Measurements from ENCODE around the gene KCNT1. TPM values are rescaled to one million over a fixed set of nuclear protein-coding genes. Genes with fewer than 3 reads are reported as not detected.

Gene KCNT1
- total RNA-seq, 4 donors from 2014 or later, result 0.06 to 0.17 TPM; not detected in 2

DNA sequence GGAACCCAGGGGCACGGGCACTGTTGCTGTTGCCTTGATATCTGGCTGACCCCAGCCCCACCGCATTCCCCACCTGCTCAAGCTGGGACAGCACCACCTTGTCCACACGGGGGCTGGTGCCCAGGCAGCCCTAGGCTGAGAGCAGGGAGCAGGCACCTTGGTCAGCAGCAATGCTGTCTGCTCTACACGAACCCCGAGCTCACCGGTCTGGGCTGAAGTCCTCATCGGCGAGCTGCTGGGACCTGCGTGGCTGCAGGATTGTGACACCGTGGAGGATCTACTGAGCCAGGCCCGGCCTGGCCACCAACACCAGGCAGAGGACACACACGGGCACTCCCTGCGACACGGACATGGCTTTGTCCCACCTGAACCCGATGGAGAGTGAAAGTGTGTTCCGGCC, 78.1 kb downstream of the KCNT1 start:
- Histone ChIP-seq H3K4me3 (no peak overlapping the region), H3K27me3 (peaks cover 0 to 59% (median 0%) of the 10 kb centered on the region in 4 donors), H3K4me1 (no peaks in the 10 kb centered on the region), H3K9me3 (no peaks in the 10 kb centered on the region), H3K36me3 (no peaks in the 10 kb centered on the region), H3K27ac (replicated peaks in 1 of 4) (no peak overlapping the region)
- TF ChIP-seq POLR2A (IDR thresholded peaks at IDR 0.05; ENCODE audit: low read depth), result no peak
- no peak for TF ChIP-seq POLR2AphosphoS5 (IDR thresholded peaks at IDR 0.05)
- TF ChIP-seq, protein P1, sequence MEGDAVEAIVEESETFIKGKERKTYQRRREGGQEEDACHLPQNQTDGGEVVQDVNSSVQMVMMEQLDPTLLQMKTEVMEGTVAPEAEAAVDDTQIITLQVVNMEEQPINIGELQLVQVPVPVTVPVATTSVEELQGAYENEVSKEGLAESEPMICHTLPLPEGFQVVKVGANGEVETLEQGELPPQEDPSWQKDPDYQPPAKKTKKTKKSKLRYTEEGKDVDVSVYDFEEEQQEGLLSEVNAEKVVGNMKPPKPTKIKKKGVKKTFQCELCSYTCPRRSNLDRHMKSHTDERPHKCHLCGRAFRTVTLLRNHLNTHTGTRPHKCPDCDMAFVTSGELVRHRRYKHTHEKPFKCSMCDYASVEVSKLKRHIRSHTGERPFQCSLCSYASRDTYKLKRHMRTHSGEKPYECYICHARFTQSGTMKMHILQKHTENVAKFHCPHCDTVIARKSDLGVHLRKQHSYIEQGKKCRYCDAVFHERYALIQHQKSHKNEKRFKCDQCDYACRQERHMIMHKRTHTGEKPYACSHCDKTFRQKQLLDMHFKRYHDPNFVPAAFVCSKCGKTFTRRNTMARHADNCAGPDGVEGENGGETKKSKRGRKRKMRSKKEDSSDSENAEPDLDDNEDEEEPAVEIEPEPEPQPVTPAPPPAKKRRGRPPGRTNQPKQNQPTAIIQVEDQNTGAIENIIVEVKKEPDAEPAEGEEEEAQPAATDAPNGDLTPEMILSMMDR (IDR thresholded peaks at IDR 0.05), result no peak
- no peak for TF ChIP-seq EP300 (IDR thresholded peaks at IDR 0.05)
- WGBS, result 86% methylated on average over 12 of the region's 16 CpGs
- no peak for DNase-seq (ENCODE audit: extremely low spot score)
- intact Hi-C loops (cut with DNase I), result no loop called here

DNA sequence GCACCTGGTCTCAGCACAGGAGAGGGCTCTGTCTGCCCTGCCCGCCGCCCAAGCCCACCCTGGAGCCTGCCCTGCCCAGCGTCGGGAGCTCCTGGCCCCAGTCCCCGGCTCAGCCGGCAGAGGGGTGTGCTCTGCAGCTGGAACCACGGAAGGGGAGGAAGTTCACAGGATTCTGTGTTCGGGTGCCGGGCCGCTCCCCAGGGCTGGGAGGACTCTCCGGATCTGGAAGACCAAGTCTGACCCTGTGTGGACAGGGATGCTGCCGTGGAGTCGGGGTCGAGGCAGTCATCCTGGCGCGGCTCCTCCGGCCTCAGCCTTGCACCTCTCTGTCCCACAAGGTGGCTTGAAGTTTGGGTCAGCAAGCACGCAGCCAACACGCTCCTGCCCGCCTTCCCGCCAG, 78.6 kb downstream of the KCNT1 start:
- intact Hi-C loops (cut with DNase I), result no loop called here
- no peaks in the 10 kb centered on the region for H3K4me1 ChIP-seq
- no peaks in the 10 kb centered on the region for H3K9me3 ChIP-seq
- no peak for DNase-seq (ENCODE audit: extremely low spot score)
- H3K27me3 ChIP-seq, result peaks cover 0 to 62% (median 0%) of the 10 kb centered on the region in 4 donors
- no peak overlapping the region for H3K4me3 ChIP-seq
- no peaks in the 10 kb centered on the region for H3K36me3 ChIP-seq
- no peak for TF ChIP-seq EP300 (IDR thresholded peaks at IDR 0.05)
- TF ChIP-seq POLR2A (IDR thresholded peaks at IDR 0.05; ENCODE audit: low read depth), result no peak
- no peak for TF ChIP-seq POLR2AphosphoS5 (IDR thresholded peaks at IDR 0.05)
- TF ChIP-seq, protein P1 (IDR thresholded peaks at IDR 0.05), result no peak
- no peak overlapping the region for H3K27ac ChIP-seq (replicated peaks in 1 of 4)
- 89% methylated on average over 11 of the region's 21 CpGs for WGBS

DNA sequence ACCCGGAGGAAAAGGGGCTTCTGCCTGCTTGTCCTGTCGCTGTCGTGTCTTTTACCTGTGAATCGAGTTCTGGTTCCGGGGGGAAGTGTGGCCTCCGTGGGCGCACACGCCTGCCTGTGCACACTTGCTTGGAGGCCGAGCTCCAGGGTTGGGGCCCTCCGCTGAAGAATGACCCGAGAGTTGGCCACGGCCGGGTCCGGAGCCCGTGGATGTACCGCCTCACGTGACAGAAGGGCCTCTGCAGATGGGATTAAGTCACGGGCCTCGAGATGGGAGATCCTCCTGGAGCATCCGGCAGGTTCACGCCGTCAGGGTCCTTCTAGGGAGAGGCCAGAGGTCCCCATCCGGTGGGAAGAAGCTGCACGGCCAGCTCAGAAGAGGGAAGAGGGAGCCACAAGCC, 81.0 kb downstream of the KCNT1 start:
- intact Hi-C loops (cut with DNase I), result no loop called here
- no peaks in the 10 kb centered on the region for H3K9me3 ChIP-seq
- 84% methylated on average over 16 of the region's 24 CpGs for WGBS
- no peak for DNase-seq (ENCODE audit: extremely low spot score)
- H3K4me3 ChIP-seq, result no peak overlapping the region
- no peaks in the 10 kb centered on the region for H3K36me3 ChIP-seq
- H3K27me3 ChIP-seq, result peaks cover 0 to 85% (median 0%) of the 10 kb centered on the region in 4 donors
- H3K4me1 ChIP-seq, result no peaks in the 10 kb centered on the region
- no peak overlapping the region for H3K27ac ChIP-seq (replicated peaks in 1 of 4)
- TF ChIP-seq EP300 (IDR thresholded peaks at IDR 0.05) (no peak), POLR2A (IDR thresholded peaks at IDR 0.05; ENCODE audit: low read depth) (no peak), POLR2AphosphoS5 (IDR thresholded peaks at IDR 0.05) (no peak)
- TF ChIP-seq, protein P1 (IDR thresholded peaks at IDR 0.05), result no peak

DNA sequence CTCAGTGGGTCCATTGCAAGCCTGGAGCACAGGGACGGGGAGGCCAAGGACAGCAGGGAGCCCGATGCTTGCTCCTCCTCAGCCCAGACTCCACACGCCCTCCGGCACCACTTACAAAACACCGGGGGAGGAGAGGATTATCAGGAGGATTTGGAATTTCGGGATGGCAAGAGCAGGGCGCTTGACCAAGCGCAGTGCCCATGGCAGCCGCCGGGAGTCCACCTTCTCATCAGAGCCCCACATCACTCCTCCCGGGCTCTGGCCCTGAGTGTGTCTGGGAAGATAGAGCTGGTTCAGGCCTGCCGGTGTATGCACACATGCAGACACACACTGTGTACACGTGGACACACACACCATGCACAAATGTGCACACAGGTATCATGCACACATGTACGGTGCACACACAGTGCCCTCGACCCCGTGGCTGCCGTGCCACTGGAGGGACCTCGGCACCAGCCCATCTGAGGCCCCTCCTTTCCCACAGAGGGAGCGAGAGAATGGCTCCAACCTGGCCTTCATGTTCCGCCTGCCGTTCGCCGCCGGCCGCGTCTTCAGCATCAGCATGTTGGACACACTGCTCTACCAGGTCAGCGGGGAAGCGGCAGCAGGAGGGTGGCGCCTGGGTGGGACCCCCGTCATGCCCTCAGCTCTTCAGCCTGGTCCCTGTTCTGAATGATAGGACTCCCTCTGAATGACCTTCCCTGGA, 81.7 kb downstream of the KCNT1 start:
- 75% methylated on average over 12 of the region's 30 CpGs for WGBS
- TF ChIP-seq EP300 (IDR thresholded peaks at IDR 0.05) (no peak), POLR2AphosphoS5 (IDR thresholded peaks at IDR 0.05) (no peak), POLR2A (IDR thresholded peaks at IDR 0.05; ENCODE audit: low read depth) (no peak)
- TF ChIP-seq, protein P1 (IDR thresholded peaks at IDR 0.05), result no peak
- DNase-seq (ENCODE audit: extremely low spot score), result no peak

More for the DNA sequence above, 81.7 kb downstream of the KCNT1 start:
- Histone ChIP-seq H3K4me3 (no peak overlapping the region), H3K9me3 (no peaks in the 10 kb centered on the region), H3K36me3 (no peaks in the 10 kb centered on the region), H3K27me3 (peaks cover 0 to 86% (median 0%) of the 10 kb centered on the region in 4 donors), H3K27ac (replicated peaks in 1 of 4) (no peak overlapping the region), H3K4me1 (no peaks in the 10 kb centered on the region)
- intact Hi-C loops (cut with DNase I), result no loop called here
